Chondrocyte (in vitro differentiated cells): ENCODE data around the gene SLCO4A1. TPM values are rescaled to one million over a fixed set of nuclear protein-coding genes. Genes with fewer than 3 reads are reported as not detected.

Experiments
- DNase-seq: peaks from one replicate; pipeline ENCODE4 v3.0.0; 2021; ENCODE audit warnings: mixed read lengths, low spot score
- H3K27ac Mint-ChIP-seq: one replicate; pipeline ENCODE4 v1.8.0; 2021; ENCODE audit warnings: mild to moderate bottlenecking, moderate library complexity, mixed read lengths; ENCODE audit not compliant: unreplicated experiment
- H3K27me3 Mint-ChIP-seq: 2 replicates; pipeline ENCODE4 v1.8.0; 2021; ENCODE audit warnings: low read depth, mixed read lengths
- H3K36me3 Mint-ChIP-seq: 2 replicates; pipeline ENCODE4 v1.8.0; 2021; ENCODE audit warnings: low read depth, mixed read lengths
- H3K4me1 Mint-ChIP-seq: 2 replicates; pipeline ENCODE4 v1.8.0; 2021; ENCODE audit warnings: low read depth, mild to moderate bottlenecking, mixed read lengths
- H3K4me3 Mint-ChIP-seq: one replicate; pipeline ENCODE4 v1.8.0; 2021; ENCODE audit warnings: mild to moderate bottlenecking, moderate library complexity, mixed read lengths; ENCODE audit not compliant: unreplicated experiment
- H3K9me3 Mint-ChIP-seq: 2 replicates; pipeline ENCODE4 v1.8.0; 2021; ENCODE audit warnings: low read depth, mixed read lengths
- total RNA-seq: library from RNA; stranded (reverse); gene quantifications from 3 replicates; pipeline ENCODE4 v1.2.1, GENCODE V29; 2021
- TF ChIP-seq, protein P1 (sequence below): fragments of 200-600 bp; sonication (generic); IDR thresholded peaks from 2 replicates; pipeline ENCODE4 v1.5.0; 2021; ENCODE audit warnings: antibody characterized with exemption, mild to moderate bottlenecking, moderate library complexity

The SLCO4A1 gene
- total RNA-seq, 1 donor from 2014 or later = not detected

DNA sequence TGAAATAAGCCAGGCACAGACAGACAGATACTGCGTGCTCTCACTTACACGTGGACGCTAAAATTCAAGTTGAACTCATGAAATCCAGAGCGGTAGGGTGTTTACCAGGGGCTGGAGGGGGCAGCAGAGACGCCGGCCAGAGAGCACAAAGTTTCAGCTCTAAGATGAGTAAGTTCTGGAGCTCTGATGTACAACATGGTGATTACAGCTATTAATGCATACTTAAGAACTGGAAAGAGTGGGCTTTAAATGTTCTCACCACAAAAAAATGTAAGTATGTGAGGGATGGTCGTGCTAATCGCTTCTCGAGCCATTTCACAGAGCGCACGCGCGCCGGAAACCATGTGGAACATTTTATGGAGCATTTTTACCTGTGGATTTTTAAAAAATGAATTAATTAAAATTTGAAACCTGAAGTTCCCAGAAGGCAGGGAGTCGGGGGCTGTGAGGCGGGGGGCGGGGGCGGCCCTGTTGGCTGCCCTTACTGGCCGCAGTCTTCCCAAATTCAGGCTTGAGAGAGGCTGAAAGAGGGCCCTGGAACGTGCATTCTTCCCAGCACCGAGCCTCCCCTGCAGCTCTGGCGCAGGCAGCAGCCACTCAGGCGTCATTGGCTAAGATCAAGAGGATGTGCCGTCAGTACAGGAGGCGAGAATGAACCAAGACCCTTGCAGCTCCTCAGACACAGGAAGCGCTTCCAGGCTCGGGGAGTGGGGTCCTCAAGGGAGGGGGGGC is 8.5 kb upstream of the SLCO4A1 start:
- H3K4me3 Mint-ChIP-seq = no peak overlapping the region
- H3K27ac Mint-ChIP-seq = peak overlapping the region; percentile 17
- no peaks in the 10 kb centered on the region for H3K36me3 Mint-ChIP-seq
- TF ChIP-seq, protein P1, sequence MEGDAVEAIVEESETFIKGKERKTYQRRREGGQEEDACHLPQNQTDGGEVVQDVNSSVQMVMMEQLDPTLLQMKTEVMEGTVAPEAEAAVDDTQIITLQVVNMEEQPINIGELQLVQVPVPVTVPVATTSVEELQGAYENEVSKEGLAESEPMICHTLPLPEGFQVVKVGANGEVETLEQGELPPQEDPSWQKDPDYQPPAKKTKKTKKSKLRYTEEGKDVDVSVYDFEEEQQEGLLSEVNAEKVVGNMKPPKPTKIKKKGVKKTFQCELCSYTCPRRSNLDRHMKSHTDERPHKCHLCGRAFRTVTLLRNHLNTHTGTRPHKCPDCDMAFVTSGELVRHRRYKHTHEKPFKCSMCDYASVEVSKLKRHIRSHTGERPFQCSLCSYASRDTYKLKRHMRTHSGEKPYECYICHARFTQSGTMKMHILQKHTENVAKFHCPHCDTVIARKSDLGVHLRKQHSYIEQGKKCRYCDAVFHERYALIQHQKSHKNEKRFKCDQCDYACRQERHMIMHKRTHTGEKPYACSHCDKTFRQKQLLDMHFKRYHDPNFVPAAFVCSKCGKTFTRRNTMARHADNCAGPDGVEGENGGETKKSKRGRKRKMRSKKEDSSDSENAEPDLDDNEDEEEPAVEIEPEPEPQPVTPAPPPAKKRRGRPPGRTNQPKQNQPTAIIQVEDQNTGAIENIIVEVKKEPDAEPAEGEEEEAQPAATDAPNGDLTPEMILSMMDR = no peak
- H3K9me3 Mint-ChIP-seq = no peaks in the 10 kb centered on the region
- no peaks in the 10 kb centered on the region for H3K4me1 Mint-ChIP-seq
- peaks cover 46% of the 10 kb centered on the region for H3K27me3 Mint-ChIP-seq
- DNase-seq = no peak

DNA sequence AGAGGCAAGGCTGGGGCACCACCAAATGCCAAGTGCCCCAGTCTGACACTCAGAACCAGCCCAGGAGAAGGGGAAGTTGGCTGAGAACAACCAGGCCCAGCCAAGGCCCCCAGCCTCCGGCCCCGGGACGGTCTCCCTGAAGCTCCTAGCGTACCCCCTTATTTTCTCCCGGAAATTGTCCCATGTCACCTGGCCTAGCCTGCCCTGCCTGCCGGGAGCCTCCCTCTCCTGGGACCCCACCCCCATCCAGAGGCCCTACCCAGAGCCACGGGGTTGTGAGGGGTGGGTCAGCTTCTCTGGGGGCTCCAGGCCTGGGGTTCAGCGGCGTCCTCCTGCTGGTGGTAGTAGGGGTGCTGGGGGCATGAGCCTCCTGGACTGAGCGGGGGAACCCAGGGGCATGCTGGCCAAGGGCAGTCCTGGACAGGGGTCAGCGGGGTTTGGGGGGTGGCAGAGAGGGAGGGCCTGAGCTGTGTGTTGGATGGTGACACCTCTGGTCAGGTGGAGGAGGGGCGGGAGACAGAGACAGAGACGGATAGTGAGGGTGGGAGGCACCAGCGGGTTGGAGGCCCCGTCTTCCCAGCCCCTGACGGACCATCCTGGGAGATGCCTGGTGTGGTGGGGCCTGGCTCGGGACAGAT is 7.9 kb upstream of the SLCO4A1 start:
- Mint-ChIP-seq H3K4me3 (no peak overlapping the region), H3K27ac (no peak overlapping the region), H3K4me1 (no peaks in the 10 kb centered on the region), H3K27me3 (peaks cover 52% of the 10 kb centered on the region), H3K9me3 (no peaks in the 10 kb centered on the region), H3K36me3 (no peaks in the 10 kb centered on the region)
- TF ChIP-seq, protein P1 = no peak
- no peak for DNase-seq

DNA sequence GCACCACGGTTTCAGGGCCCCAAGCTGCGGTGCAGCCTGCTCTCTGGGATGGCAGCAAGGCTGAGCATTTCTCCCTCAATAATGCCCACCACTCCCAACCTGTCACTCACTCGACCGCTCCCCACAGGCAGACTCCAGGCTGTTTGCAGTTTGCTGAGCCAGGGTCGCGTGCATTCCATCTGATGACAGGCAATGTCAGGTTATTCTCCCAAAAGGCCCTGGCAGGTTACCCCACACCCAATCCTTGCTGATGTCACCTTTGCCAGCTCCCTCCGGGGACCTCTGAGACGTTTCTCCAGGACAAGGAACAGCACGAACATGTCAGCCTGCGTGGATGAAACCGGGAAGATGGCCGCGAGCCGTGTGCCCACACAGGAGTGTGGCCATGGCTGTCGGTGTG is 7.1 kb upstream of the SLCO4A1 start:
- no peak for DNase-seq
- Mint-ChIP-seq H3K4me3 (no peak overlapping the region), H3K9me3 (no peaks in the 10 kb centered on the region), H3K36me3 (no peaks in the 10 kb centered on the region), H3K27me3 (peaks cover 54% of the 10 kb centered on the region), H3K27ac (no peak overlapping the region), H3K4me1 (no peaks in the 10 kb centered on the region)
- TF ChIP-seq, protein P1 = no peak

DNA sequence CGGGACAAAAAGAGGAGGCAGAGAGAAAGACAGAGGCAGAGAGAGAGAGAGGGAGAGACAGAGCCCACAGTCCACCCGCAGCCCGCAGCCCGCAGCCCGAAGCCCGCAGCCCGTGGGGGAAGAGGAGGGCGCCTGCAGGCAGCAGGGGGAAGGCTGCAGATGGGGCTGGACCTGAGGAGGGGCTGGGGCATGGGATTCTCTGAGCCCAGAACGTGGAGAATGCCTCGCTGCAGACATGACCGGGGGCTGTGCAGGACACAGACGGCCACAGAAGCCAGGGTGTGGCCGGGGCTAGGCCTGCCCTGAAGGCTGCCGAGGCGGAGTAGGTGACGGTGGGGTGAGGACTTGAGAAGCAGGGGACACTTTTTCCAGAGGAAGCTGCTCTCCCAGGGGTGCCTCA is 6.5 kb upstream of the SLCO4A1 start:
- DNase-seq = no peak
- peaks cover 60% of the 10 kb centered on the region for H3K27me3 Mint-ChIP-seq
- no peaks in the 10 kb centered on the region for H3K36me3 Mint-ChIP-seq

DNA sequence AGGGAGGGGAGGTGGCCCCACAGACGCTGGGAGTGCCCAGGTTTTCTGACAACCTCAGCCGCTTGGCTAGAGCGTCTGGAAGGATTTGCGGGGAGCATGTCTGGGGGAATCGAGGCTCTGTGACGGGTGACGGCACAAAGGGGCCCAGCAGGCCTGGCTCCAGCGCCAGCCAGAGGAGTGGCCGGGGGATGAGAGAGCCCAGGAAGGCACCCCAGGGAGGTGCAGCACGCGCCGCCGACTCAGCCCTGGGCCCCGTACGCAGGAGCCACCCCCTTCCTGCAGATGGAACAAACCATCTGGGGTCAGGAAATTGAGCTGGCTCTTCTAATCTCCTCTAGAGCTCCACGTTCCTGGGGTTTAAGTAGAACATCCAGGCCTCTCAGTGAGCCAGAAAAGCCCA is 5.9 kb upstream of the SLCO4A1 start:
- Mint-ChIP-seq H3K4me1 (no peaks in the 10 kb centered on the region), H3K27me3 (peaks cover 64% of the 10 kb centered on the region), H3K36me3 (no peaks in the 10 kb centered on the region), H3K4me3 (no peak overlapping the region), H3K27ac (no peak overlapping the region), H3K9me3 (no peaks in the 10 kb centered on the region)
- no peak for DNase-seq
- TF ChIP-seq, protein P1 = no peak

More for the DNA sequence above, 6.5 kb upstream of the SLCO4A1 start:
- no peak overlapping the region for H3K27ac Mint-ChIP-seq
- no peak overlapping the region for H3K4me3 Mint-ChIP-seq
- no peaks in the 10 kb centered on the region for H3K9me3 Mint-ChIP-seq
- no peaks in the 10 kb centered on the region for H3K4me1 Mint-ChIP-seq
- TF ChIP-seq, protein P1 = no peak
